K562 (cell line): ENCODE results near the gene ECSCR. TPM values are rescaled to one million over a fixed set of nuclear protein-coding genes. Genes with fewer than 3 reads are reported as not detected.
"Not testable (repeated sequence)": the region's sequence is repeated elsewhere in the genome, so short reads cannot be mapped to it uniquely, and the experiment has no call there.

Experiments used
- ATAC-seq: fragments of 200-7000 bp; cut with Tn5 transposase; 3 replicates; pipeline ENCODE4 v1.9.1; 2020; ENCODE audit warnings: moderate library complexity
- BruUV-seq: library from RNA; stranded (reverse); fragments of 400-500 nt; replicated peaks from 2 replicates; lab custom pipeline; 2021; lab: Mats Ljungman, UMichigan
- CTCF ChIA-PET: fragments of 300-600 bp; formaldehyde crosslinking; extraction: SDS; loops from one replicate; lab custom pipeline; 2021; ENCODE audit warnings: low intra/inter-chr PET ratio; lab: Yijun Ruan, JAX
- POLR2A ChIA-PET: fragments of 300-600, 350-650 bp; sonication (Branson Sonifier 250); formaldehyde crosslinking; extraction: SDS; loops from one replicate; lab custom pipeline; 2021; ENCODE audit warnings: antibody characterized with exemption, inconsistent platforms; lab: Yijun Ruan, JAX
- DNase-seq, 4 experiments: peaks; one replicate each; pipeline versions ENCODE4 v3.0.0 to v3.0.0-alpha.2; 2011 to 2018; ENCODE audit warnings: low spot score in 3 of 4, mixed read lengths in 3 of 4; ENCODE audit errors: extremely low read depth in 1 of 4
- FAIRE-seq: peaks from 2 replicates; lab custom pipeline; 2011; peaks lifted over from hg19 to GRCh38; lab: Jason Lieb, UNC
- H2AFZ ChIP-seq: 2 replicates; pipeline ENCODE4 v1.6.0; 2011; ENCODE audit warnings: low read depth, low read length, control low read depth, inconsistent platforms
- H3K27ac ChIP-seq: fragments of 200-600 bp; 3 replicates; pipeline ENCODE4 v1.8.0; 2011; ENCODE audit warnings: low read depth, mild to moderate bottlenecking, control low read depth, inconsistent platforms, low read length, moderate library complexity, mixed read lengths; ENCODE audit errors: extremely low read depth
- H3K27me3 ChIP-seq, 2 experiments: fragments of 300-600 bp in 1 of 2; 2 replicates in 1 of 2; 3 replicates in 1 of 2; pipeline versions ENCODE4 v1.6.0 to v1.8.0; 2011; ENCODE audit warnings: inconsistent platforms in 2 of 2, low read length in 2 of 2, mild to moderate bottlenecking in 1 of 2, mixed read lengths in 1 of 2, moderate library complexity in 1 of 2; ENCODE audit not compliant: control insufficient read depth in 2 of 2, insufficient read depth in 2 of 2
- H3K36me3 ChIP-seq: fragments of 300-600 bp; 3 replicates; pipeline ENCODE4 v1.8.0; 2011; ENCODE audit warnings: mild to moderate bottlenecking, low read length, inconsistent platforms; ENCODE audit not compliant: control insufficient read depth, insufficient read depth
- H3K4me1 ChIP-seq, 2 experiments: fragments of 200-600 bp in 1 of 2; replicated peaks in 1 of 2; 2 replicates in 1 of 2; 3 replicates in 1 of 2; pipeline versions ENCODE4 v1.5.1 to v1.8.0; 2011; ENCODE audit warnings: inconsistent platforms in 2 of 2, low read length in 2 of 2, mild to moderate bottlenecking in 1 of 2, mixed read lengths in 1 of 2, moderate library complexity in 1 of 2; ENCODE audit not compliant: control insufficient read depth in 2 of 2, insufficient read depth in 2 of 2
- H3K4me2 ChIP-seq: 2 replicates; pipeline ENCODE4 v1.6.1; 2011; ENCODE audit warnings: low read length, control low read depth, inconsistent platforms, mixed read lengths; ENCODE audit not compliant: insufficient read depth
- H3K4me3 ChIP-seq: fragments of 200-600 bp; sonication (generic), shearing (Covaris generic); 2 replicates; pipeline ENCODE4 v1.5.1; 2016; ENCODE audit warnings: control low read depth, inconsistent platforms
- H3K79me2 ChIP-seq: fragments of 200-600 bp; 3 replicates; pipeline ENCODE4 v1.8.0; 2011; ENCODE audit warnings: low read length, inconsistent platforms; ENCODE audit not compliant: control insufficient read depth, insufficient read depth
- H3K9ac ChIP-seq, 2 experiments: 2 replicates each; pipeline versions ENCODE4 v1.6.0 to v1.6.1; 2011; ENCODE audit warnings: low read depth in 2 of 2, low read length in 2 of 2, control low read depth in 1 of 2, inconsistent platforms in 1 of 2, mild to moderate bottlenecking in 1 of 2, mixed read lengths in 1 of 2; ENCODE audit not compliant: insufficient read depth in 1 of 2
- H3K9me1 ChIP-seq: one replicate; pipeline ENCODE4 v1.6.0; 2011; ENCODE audit warnings: inconsistent platforms, mild to moderate bottlenecking, low read length, moderate library complexity; ENCODE audit not compliant: control insufficient read depth, insufficient read depth
- H3K9me3 ChIP-seq: replicated peaks from 2 replicates; pipeline ENCODE4 v1.5.1; 2011; ENCODE audit warnings: low read depth, low read length, inconsistent platforms; ENCODE audit not compliant: control insufficient read depth, insufficient read depth
- H4K20me1 ChIP-seq: replicated peaks from 2 replicates; pipeline ENCODE4 v1.6.1; 2011; ENCODE audit warnings: low read length, inconsistent platforms, mixed read lengths; ENCODE audit not compliant: control insufficient read depth, insufficient read depth
- FOXJ3 ChIP-seq: sonication (generic); formaldehyde crosslinking; IDR thresholded peaks from 2 replicates; pipeline ENCODE4 v1.4.0; 2020; ENCODE audit warnings: mild to moderate bottlenecking, missing genetic modification reagents
- ZNF282 ChIP-seq: sonication (generic); formaldehyde crosslinking; IDR thresholded peaks from 2 replicates; pipeline ENCODE4 v1.8.1; 2023; ENCODE audit warnings: missing genetic modification reagents
- ZNF445 ChIP-seq: fragments of 250-450 bp; sonication (Bioruptor Pico); IDR thresholded peaks from 2 replicates; pipeline ENCODE4 v1.4.0; 2020; ENCODE audit warnings: low read depth, mild to moderate bottlenecking, moderate library complexity
- ZNF644 ChIP-seq: fragments of 200-800 bp; sonication (Bioruptor generic); IDR thresholded peaks from 2 replicates; pipeline ENCODE4 v1.6.1; 2016; ENCODE audit warnings: low read depth, missing genetic modification characterization, missing compliant biosample characterization
- WGBS: fragments of 100-300 bp; shearing (Covaris generic); methylation state at CpG from one replicate; pipeline ENCODE4 v1.1.6; 2016; ENCODE audit warnings: low coverage, mixed read lengths; ENCODE audit not compliant: insufficient coverage; ENCODE audit errors: missing lambda C conversion rate; 5-methylcytosine and 5-hydroxymethylcytosine counted together
- in situ Hi-C: fragments of 300-500 bp; cut with MboI; formaldehyde crosslinking; loops from 4 replicates; pipeline ENCODE4 v1.15.0; 2018; ENCODE audit warnings: inconsistent platforms, mixed read lengths
- intact Hi-C: fragments of 100-400 bp; cut with micrococcal nuclease; formaldehyde crosslinking; loops from 2 replicates; pipeline ENCODE4 v1.14.2; 2022
- polyA plus RNA-seq, 8 experiments: library from polyadenylated mRNA; depleted of rRNA in 4 of 8; stranded (reverse) in 5 of 8; unstranded in 3 of 8; fragments of >200 nt; fragmentation: Nextera tagmentation in 2 of 8; fragmentation: Illumina TruSeq in 1 of 8; extraction: Ambion mirVana in 2 of 8; extraction: Trizol in 1 of 8; gene quantifications; 2 replicates each; pipeline versions ENCODE4 v1.2.1 to v1.2.3, GENCODE V29; 2011 to 2014; ENCODE audit warnings: inconsistent platforms in 1 of 8, missing spikeins in 1 of 8
- total RNA-seq, 7 experiments: library from RNA; depleted of rRNA in 6 of 7; stranded (reverse); fragments of >200 nt in 6 of 7; fragmentation: Illumina TruSeq in 2 of 7; extraction: Trizol in 2 of 7; gene quantifications; 2 replicates each; pipeline versions ENCODE4 v1.2.1 to v1.2.3, GENCODE V29; 2011 to 2021; ENCODE audit warnings: low replicate concordance in 1 of 7

The ECSCR gene
- total and polyA plus RNA-seq, 9 of the 15 experiments (the other 6 are each of a cell fraction or from before 2014, with no cell fraction given), result 0.10 to 0.25 (median 0.13) TPM; not detected in 6

DNA sequence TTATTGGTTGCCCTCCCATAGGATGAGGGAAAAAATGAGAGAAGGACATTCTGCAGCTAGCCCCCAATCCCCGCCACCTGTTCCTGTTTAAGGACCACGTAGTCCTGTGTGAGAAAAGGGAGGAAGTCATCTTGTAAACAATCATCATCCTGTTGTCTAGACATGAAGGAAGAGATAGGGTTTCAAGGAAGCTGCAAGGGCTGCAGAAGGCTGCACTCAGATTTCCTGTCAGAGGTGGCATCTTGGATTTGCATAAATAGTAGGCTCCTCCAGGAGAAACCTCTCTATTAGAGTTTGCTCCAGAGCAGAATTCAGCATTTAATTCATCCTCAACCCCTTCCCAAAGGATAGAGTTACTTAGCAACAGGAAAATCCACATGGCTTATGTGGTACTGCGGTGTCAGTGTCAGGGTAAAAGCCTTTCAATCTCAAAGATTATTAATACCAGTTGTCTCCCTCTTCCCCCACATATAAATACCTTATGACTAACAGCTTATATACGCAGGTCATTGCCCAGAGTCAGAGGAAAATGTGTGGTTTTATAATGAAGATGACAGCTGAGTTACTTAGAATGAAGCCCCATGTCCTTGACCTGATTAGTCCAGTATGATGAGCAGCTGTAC is 18.6 kb downstream of the ECSCR start:
- Histone ChIP-seq H3K79me2 (no peaks in the 10 kb centered on the region), H3K9ac (no peak overlapping the region), H3K27me3 (no peaks in the 10 kb centered on the region), H2AFZ (no peak overlapping the region), H3K4me1 (peaks cover 8 to 15% of the 10 kb centered on the region in 2 experiments; a peak in 4 of 5 replicates), H3K36me3 (no peaks in the 10 kb centered on the region), H3K9me1 (no peaks in the 10 kb centered on the region), H4K20me1 (no peaks in the 10 kb centered on the region), H3K4me2 (no peak overlapping the region)
- intact Hi-C loops (no loop called here), in situ Hi-C loops (no loop called here)
- DNase-seq (no peak), ATAC-seq (no peak), FAIRE-seq (no peak)
- 47% methylated on average over 4 of the region's 4 CpGs for WGBS
- ChIA-PET CTCF (no interaction called here), POLR2A (interaction anchor here (0.6 to 1.3 kb wide), 5 partner anchors 8 to 117 kb away, joined by 3 read pairs; partner anchors contain the start of gene UBE2D2)
- TF ChIP-seq ZNF644 (no peak), ZNF445 (CRISPR knock-in tag) (no peak), FOXJ3 (CRISPR knock-in tag) (no peak), ZNF282 (no peak)
- TF ChIP-seq, all 486 proteins: peak for 0
- no peaks in the 10 kb centered on the region for H3K9me3 ChIP-seq
- BruUV-seq, result no TSS peak
- H3K27ac ChIP-seq, result no peak overlapping the region
- no peak overlapping the region for H3K4me3 ChIP-seq

- H3K79me2 ChIP-seq, H3K9me3 ChIP-seq, H3K27me3 ChIP-seq, intact Hi-C loops, FAIRE-seq, BruUV-seq, H3K4me3 ChIP-seq, in situ Hi-C loops, H3K36me3 ChIP-seq, CTCF ChIA-PET, H2AFZ ChIP-seq, H3K27ac ChIP-seq, DNase-seq, H3K9me1 ChIP-seq, H3K9ac ChIP-seq, H4K20me1 ChIP-seq, H3K4me2 ChIP-seq, ATAC-seq, POLR2A ChIA-PET: not testable (repeated sequence)
- peaks cover 11 to 17% of the 10 kb centered on the region in 2 experiments for H3K4me1 ChIP-seq
- 91% methylated on average over 16 of the region's 17 CpGs for WGBS
Observed at GRCh38 chr5:139440416-139440815, 22.1 kb downstream of the ECSCR start.
